Kidney (tissue), 22 donors: ENCODE data around the gene DDB1. TPM values are rescaled to one million over a fixed set of nuclear protein-coding genes. Genes with fewer than 3 reads are reported as not detected.
A peak's percentile ranks its signal among the peaks of the same experiment; 100 is the strongest.

Experiments
- DNase-seq, 5 donors: peaks; one replicate each; pipeline ENCODE4 v3.0.0-alpha.2; 2013 to 2020
- FAIRE-seq: peaks from 2 replicates; lab custom pipeline; 2012; peaks lifted over from hg19 to GRCh38; lab: Jason Lieb, UNC
- H3K27ac ChIP-seq, 2 donors: one replicate each; pipeline ENCODE4 v1.7.0; 2013; ENCODE audit warnings: low read depth in 2 of 2, low read length in 2 of 2, inconsistent platforms in 1 of 2
- H3K27me3 ChIP-seq: one replicate; pipeline ENCODE4 v1.7.1; 2013; ENCODE audit warnings: low read length, inconsistent platforms; ENCODE audit not compliant: control insufficient read depth, insufficient read depth
- H3K36me3 ChIP-seq, 3 donors: one replicate each; pipeline versions ENCODE4 v1.7.0 to v1.7.1; 2013; ENCODE audit warnings: low read length in 3 of 3, control low read depth in 1 of 3, inconsistent platforms in 1 of 3; ENCODE audit not compliant: insufficient read depth in 3 of 3, control insufficient read depth in 2 of 3
- H3K4me1 ChIP-seq, 3 donors: one replicate each; pipeline versions ENCODE4 v1.7.0 to v1.7.1; 2013; ENCODE audit warnings: low read length in 3 of 3, inconsistent platforms in 1 of 3, low read depth in 1 of 3; ENCODE audit not compliant: control insufficient read depth in 2 of 3, insufficient read depth in 2 of 3
- H3K4me3 ChIP-seq, 3 donors: one replicate each; pipeline versions ENCODE4 v1.7.0 to v1.8.1; 2013; ENCODE audit warnings: low read length in 3 of 3, control low read depth in 1 of 3, inconsistent platforms in 1 of 3
- H3K9ac ChIP-seq, 3 donors: one replicate each; pipeline versions ENCODE4 v1.7.0 to v1.7.1; 2013; ENCODE audit warnings: low read length in 3 of 3, control low read depth in 1 of 3, inconsistent platforms in 1 of 3
- H3K9me3 ChIP-seq, 3 donors: one replicate each; pipeline versions ENCODE4 v1.7.0 to v1.7.1; 2013; ENCODE audit warnings: low read length in 3 of 3, control low read depth in 1 of 3, inconsistent platforms in 1 of 3; ENCODE audit not compliant: control insufficient read depth in 2 of 3, insufficient read depth in 1 of 3
- intact Hi-C: fragments of 100-400 bp; cut with DNase I; formaldehyde crosslinking; loops from one replicate; pipeline ENCODE4 v1.11.1; 2022
- long read RNA-seq, 10 donors: library from polyadenylated mRNA in 1 of 10; unstranded in 1 of 10; transcript quantifications; one replicate each; pipeline ENCODE4 v2.0.0 and lab custom pipeline, GENCODE V29; 2021 to 2026
- polyA plus RNA-seq: library from polyadenylated mRNA; stranded (reverse); fragments of 350-450 nt; fragmentation: Illumina TruSeq; extraction: RNeasy Lipid Tissue Mini Kit (QIAGEN cat#74804); gene quantifications from one replicate; pipeline ENCODE4 v1.2.3, GENCODE V29; 2014; ENCODE audit warnings: low read depth, low replicate concordance; ENCODE audit not compliant: insufficient read depth
- total RNA-seq: library from RNA; stranded (reverse); fragmentation: NEBNext Ultra II Directional; extraction: Animal tissue kit (Norgen Biotek cat#: 25700); gene quantifications from one replicate; pipeline ENCODE4 v1.2.1, GENCODE V29; 2021
- TF ChIP-seq, protein P1 (sequence below): IDR thresholded peaks from 3 replicates; pipeline ENCODE4 v1.5.1; 2012; ENCODE audit warnings: mild to moderate bottlenecking, moderate library complexity, borderline replicate concordance; ENCODE audit not compliant: insufficient read depth; ENCODE audit errors: extremely low read depth
- donor health status: control.
- donor health status: control.
- donor health status: control.
- donor health status: control.
- donor health status: control.
- donor health status: DM: yes; HTN: yes; CAD: no.
- donor health status: Normal renal cell carcinoma (clear cell type).

DDB1 gene
- total RNA-seq, result 185 TPM
- polyA plus RNA-seq, result 131 TPM
- long read RNA-seq, donor 1, full-length matches to known transcripts, result 12 of 54 reads
- long read RNA-seq, donor 1, partial matches to known transcripts, result 42 of 54 reads
- long read RNA-seq, donor 1, other reads (novel, unspliced or antisense), result 0 of 54 reads
- long read RNA-seq, donor 2, full-length matches to known transcripts, result 26 of 53 reads
- long read RNA-seq, donor 2, partial matches to known transcripts, result 27 of 53 reads
- long read RNA-seq, donor 2, other reads (novel, unspliced or antisense), result 0 of 53 reads
- long read RNA-seq, donor 3, full-length matches to known transcripts, result 28 of 64 reads
- long read RNA-seq, donor 3, partial matches to known transcripts, result 36 of 64 reads
- long read RNA-seq, donor 3, other reads (novel, unspliced or antisense), result 0 of 64 reads
- long read RNA-seq, donor 4, full-length matches to known transcripts, result 13 of 83 reads
- long read RNA-seq, donor 4, partial matches to known transcripts, result 70 of 83 reads
- long read RNA-seq, donor 4, other reads (novel, unspliced or antisense), result 0 of 83 reads
- long read RNA-seq, donor 5, result 0 reads
- long read RNA-seq, donor 6, full-length matches to known transcripts, result 6 of 40 reads
- long read RNA-seq, donor 6, partial matches to known transcripts, result 34 of 40 reads
- long read RNA-seq, donor 6, other reads (novel, unspliced or antisense), result 0 of 40 reads
- long read RNA-seq, donor 7, full-length matches to known transcripts, result 140 of 203 reads
- long read RNA-seq, donor 7, partial matches to known transcripts, result 47 of 203 reads
- long read RNA-seq, donor 7, other reads (novel, unspliced or antisense), result 16 of 203 reads
- long read RNA-seq, donor 8, full-length matches to known transcripts, result 12 of 54 reads
- long read RNA-seq, donor 8, partial matches to known transcripts, result 42 of 54 reads
- long read RNA-seq, donor 8, other reads (novel, unspliced or antisense), result 0 of 54 reads
- long read RNA-seq, donor 9, full-length matches to known transcripts, result 7 of 28 reads
- long read RNA-seq, donor 9, partial matches to known transcripts, result 21 of 28 reads
- long read RNA-seq, donor 9, other reads (novel, unspliced or antisense), result 0 of 28 reads
- long read RNA-seq, donor 10, full-length matches to known transcripts, result 14 of 93 reads
- long read RNA-seq, donor 10, partial matches to known transcripts, result 79 of 93 reads
- long read RNA-seq, donor 10, other reads (novel, unspliced or antisense), result 0 of 93 reads

DNA sequence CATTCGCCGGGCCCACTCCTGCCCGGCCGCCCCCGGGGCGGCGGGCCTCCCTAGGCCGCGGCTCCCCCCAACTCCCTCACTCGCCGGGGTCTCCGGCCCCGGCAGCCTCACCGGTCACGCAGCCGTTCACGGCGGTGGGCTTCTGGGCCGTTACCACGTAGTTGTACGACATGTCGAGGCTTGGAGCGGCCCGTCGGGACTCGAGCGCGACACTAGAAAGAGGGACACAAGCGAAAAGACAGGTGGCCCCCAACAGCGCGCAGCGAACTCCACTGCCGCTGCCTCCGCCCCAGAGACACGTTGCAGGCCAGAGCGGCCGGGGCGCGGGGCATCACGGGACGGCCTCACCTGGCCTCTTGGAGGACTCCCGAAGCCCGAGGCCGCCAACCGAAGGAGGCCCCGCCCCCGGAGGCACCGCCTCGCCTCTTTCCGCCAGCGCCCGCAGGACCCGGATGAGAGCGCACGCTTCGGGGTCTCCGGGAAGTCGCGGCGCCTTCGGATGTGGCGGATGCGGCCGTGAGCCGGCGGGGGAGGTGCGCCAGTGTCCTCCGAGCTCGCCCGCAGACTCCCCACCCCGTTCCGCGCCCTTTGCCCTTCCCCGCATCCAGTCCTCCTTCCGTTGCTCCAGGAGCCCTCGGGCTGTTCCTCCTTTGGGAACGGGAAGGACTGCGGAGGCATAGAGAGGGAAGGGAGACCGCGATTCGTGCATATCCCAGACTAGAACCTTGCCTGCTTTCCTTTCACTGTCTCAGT is at the start of gene DDB1, which contains the start of gene TKFC:
Gene DDB1 (minus strand): TSS at position 309 of the 753 bp plus-strand sequence. CDS start 137 bp downstream, at position 172.
Gene TKFC (plus strand): TSS at position 432 of the 753 bp plus-strand sequence. CDS start 1,501 bp downstream, outside the sequence.
- Histone ChIP-seq H3K4me1 (peaks cover 4 to 35% (median 17%) of the 10 kb centered on the region in 3 donors), H3K9me3 (no peaks in the 10 kb centered on the region), H3K4me3 (peak within 1 kb of the TSS; percentile 83 to 97 (median 92)), H3K27me3 (no peaks in the 10 kb centered on the region), H3K9ac (peak within 1 kb of the TSS; percentile 89 to 97 (median 92)), H3K36me3 (peaks cover 0 to 16% (median 4%) of the 10 kb centered on the region in 3 donors), H3K27ac (peak within 1 kb of the TSS; percentile 78 to 91)
- intact Hi-C loops, result no loop called here
- FAIRE-seq (no peak), DNase-seq (peak; percentile 97 to 99 (median 98))
- TF ChIP-seq, protein P1, sequence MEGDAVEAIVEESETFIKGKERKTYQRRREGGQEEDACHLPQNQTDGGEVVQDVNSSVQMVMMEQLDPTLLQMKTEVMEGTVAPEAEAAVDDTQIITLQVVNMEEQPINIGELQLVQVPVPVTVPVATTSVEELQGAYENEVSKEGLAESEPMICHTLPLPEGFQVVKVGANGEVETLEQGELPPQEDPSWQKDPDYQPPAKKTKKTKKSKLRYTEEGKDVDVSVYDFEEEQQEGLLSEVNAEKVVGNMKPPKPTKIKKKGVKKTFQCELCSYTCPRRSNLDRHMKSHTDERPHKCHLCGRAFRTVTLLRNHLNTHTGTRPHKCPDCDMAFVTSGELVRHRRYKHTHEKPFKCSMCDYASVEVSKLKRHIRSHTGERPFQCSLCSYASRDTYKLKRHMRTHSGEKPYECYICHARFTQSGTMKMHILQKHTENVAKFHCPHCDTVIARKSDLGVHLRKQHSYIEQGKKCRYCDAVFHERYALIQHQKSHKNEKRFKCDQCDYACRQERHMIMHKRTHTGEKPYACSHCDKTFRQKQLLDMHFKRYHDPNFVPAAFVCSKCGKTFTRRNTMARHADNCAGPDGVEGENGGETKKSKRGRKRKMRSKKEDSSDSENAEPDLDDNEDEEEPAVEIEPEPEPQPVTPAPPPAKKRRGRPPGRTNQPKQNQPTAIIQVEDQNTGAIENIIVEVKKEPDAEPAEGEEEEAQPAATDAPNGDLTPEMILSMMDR, result no peak

DNA sequence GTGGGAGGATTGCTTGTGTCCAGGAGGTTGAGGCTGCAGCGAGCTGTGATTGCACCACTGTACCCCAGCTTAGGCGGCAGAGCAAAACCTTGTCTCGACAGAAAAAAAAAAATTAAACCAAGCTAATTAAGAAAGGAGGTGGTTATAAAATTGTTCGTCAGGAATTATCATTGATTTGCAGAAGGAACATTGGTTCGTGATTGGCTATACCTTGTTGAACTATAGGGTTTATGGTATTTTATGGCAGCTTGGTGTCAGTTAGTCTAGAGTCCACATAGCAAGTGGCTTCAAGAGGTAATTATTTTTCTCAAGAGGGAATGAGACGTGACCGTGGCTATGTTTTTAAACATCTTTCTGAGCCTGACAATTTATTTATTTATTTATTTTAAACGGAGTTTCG is 48.0 kb upstream of the DDB1 start:
- FAIRE-seq (no peak), DNase-seq (no peak)
- no peak overlapping the region for H3K27ac ChIP-seq
- TF ChIP-seq, protein P1, result no peak
- H3K27me3 ChIP-seq, result no peaks in the 10 kb centered on the region
- H3K36me3 ChIP-seq, result no peaks in the 10 kb centered on the region
- no peaks in the 10 kb centered on the region for H3K9me3 ChIP-seq
- peaks cover 0 to 4% (median 0%) of the 10 kb centered on the region in 3 donors for H3K4me1 ChIP-seq
- H3K4me3 ChIP-seq, result no peak overlapping the region
- no peak overlapping the region for H3K9ac ChIP-seq
- intact Hi-C loops, result no loop called here

DNA sequence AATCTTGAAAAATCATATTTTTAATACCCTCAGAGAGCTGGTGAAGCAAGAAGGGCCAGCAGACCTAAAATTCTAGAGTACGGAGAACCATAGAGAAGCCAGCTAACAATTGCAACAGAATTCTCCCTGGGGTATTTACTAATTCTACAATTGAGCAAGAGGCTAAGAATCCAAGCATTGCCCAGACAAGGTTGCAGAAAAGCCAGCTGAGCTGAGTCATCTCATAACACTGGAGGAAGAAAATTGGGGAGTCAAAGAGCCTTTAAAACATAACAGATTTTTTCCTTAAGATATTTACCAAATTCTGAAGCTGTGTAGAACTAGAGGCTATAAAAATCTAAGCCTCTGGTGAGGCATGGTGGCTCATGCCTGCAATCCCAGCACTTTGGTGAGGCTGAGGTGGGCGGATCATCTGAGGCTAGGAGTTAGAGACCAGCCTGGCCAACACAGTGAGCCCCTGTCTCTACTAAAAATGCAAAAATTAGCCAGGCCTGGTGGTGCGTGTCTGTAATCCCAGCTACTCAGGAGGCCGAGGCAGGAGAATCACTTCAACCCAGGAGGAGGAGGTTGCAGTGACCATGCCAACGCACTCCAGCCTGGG is 45.9 kb upstream of the DDB1 start:
- H3K27me3 ChIP-seq, result no peaks in the 10 kb centered on the region
- no peak overlapping the region for H3K27ac ChIP-seq
- H3K9ac ChIP-seq, result no peak overlapping the region
- H3K4me3 ChIP-seq, result no peak overlapping the region
- no peaks in the 10 kb centered on the region for H3K36me3 ChIP-seq
- H3K9me3 ChIP-seq, result no peaks in the 10 kb centered on the region
- no peak for DNase-seq
- no peaks in the 10 kb centered on the region for H3K4me1 ChIP-seq
- FAIRE-seq, result no peak
- TF ChIP-seq, protein P1, result no peak
- intact Hi-C loops, result no loop called here
